GM21381 (cell line): ENCODE results near the gene LCE3E.
"Not testable (repeated sequence)": the region's sequence is repeated elsewhere in the genome, so short reads cannot be mapped to it uniquely, and the experiment has no call there.

Source experiments
- ATAC-seq: cut with Tn5 transposase; IDR thresholded peaks from one replicate; pipeline ENCODE4 v1.9.1; 2021; ENCODE audit warnings: mild to moderate bottlenecking, moderate library complexity; ENCODE audit not compliant: unreplicated experiment

LCE3E gene

GRCh38 chr1:152566681-152567080 is at the start of gene LCE3E:
Gene LCE3E (minus strand): TSS chr1:152566780. CDS start chr1:152566208, 572 bp downstream.
- no peak for ATAC-seq

DNA sequence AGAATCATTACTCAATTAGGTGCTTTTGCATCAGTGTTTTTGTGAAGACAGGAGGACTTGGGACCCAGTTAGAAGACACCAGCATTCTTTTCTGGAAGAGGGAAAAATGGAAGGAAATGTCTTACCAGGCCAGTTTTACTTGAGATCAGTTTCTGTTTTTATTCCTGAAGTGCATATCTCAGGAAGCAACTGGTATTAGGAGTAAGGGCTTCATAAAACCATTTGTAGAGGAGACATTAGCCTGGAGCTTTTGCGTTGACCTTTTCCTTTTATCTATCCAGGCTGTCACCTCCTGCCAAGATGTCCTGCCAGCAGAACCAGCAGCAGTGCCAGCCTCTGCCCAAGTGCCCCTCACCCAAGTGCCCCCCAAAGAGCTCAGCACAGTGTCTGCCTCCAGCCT is 46.9 kb upstream of the LCE3E start, which contains the start of gene LCE3B:
LCE3B (plus strand) TSS at position 301 of the 400 bp plus-strand sequence; CDS start at position 301, 0 bp downstream.
- ATAC-seq: no peak

- ATAC-seq: no peak
These were observed 33.4 kb upstream of the LCE3E start, which contains the start of gene LCE3C for GRCh38 chr1:152599934-152600333. Gene LCE3C (plus strand): TSS chr1:152600234. CDS start chr1:152600732, 498 bp downstream.

GRCh38 chr1:152596986-152597385 is 30.4 kb upstream of the LCE3E start:
- ATAC-seq: no peak

- ATAC-seq: no peak
These were observed 19.0 kb upstream of the LCE3E start for GRCh38 chr1:152585586-152585985.

DNA sequence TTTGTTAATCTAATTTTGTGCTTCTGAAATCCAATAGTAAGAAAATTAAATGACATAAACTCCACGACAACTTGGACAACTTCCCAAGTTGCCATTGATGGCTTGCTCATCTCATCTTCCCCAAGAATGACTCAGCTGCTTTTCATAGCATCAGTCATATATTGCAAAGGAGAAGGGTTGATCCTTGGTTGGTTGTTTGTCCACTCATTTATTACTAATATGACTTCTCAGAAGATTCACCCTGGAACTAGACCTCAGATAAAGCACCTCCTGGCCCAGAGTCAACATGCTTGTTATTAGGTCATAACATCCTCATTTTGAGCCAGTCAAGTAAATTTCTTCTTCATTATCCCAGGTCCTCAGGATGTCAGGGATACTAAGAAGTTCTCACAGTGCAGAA is 16.1 kb upstream of the LCE3E start:
- no peak for ATAC-seq

DNA sequence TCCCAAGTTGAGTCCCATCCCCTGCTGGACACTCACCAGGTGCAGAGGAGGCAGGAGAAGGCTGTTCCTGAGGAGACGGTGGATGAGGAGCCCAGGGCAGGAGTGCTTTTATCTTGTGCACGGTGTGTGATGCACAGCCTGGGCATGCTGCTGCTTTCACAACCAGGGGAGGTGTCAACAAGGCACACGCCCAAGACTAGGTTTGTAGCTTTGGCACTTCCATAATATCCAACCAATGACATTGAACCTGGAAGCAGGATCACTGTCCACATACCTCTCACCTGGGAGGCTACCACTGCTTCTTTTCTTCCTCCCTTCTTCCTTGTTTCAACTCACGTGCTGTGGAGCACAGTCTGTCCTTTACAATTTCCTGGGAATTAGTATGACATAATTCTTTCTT is 13.9 kb upstream of the LCE3E start, which contains the start of gene LCE3D:
LCE3D (minus strand) TSS at position 84 of the 400 bp plus-strand sequence. CDS start 580 bp downstream, outside the sequence.
- ATAC-seq: no peak

- not testable (repeated sequence) for ATAC-seq
These were observed 12.9 kb upstream of the LCE3E start for GRCh38 chr1:152579526-152579925.

GRCh38 chr1:152577168-152577567 is 10.6 kb upstream of the LCE3E start:
- ATAC-seq: no peak

GRCh38 chr1:152565535-152566215 is 905 bp downstream of the LCE3E start:
- ATAC-seq: no peak

DNA sequence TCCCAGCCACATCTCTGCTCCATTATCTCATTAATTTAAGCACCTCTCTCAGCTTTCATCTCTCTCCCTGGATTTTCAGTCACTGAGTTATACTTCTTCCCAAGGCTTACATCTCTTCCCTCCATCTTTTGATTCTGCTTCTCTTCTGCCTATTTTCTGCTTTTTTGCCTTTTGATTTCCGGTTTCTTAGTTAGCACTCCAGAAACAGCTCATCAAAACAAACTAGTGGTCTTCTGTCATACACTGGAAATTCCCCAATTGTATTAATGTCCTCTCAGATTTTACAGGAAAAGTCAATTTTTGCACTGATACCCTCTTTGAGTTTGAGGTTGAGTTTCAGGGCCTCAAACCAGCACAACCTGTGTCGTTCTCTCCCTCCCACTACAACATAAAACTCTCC is 1.5 kb downstream of the LCE3E start:
- ATAC-seq: no peak

GRCh38 chr1:152548358-152548757 is 18.2 kb downstream of the LCE3E start:
- ATAC-seq: not testable (repeated sequence)

DNA sequence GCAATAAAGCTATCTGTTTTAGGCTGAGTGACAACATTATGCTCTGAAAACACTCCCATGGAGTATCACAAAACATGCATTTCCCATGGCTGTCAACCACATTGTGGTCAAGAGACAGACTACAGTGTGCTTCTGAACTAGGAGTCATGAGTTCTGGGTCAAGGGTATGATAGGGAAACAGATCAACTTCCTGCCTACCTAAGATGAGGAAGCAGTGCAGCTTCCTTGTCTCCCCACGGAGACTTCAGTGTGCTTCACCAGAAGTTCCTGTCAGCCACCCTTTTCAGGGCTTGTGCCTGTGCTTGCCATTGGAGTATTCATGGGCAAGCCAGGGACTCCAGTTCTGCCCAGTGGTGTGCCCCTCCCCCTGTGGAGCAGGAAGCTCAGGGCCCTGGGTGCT is 19.9 kb downstream of the LCE3E start:
- no peak for ATAC-seq

GRCh38 chr1:152543820-152544219 is 22.8 kb downstream of the LCE3E start:
- no peak for ATAC-seq

GRCh38 chr1:152539901-152540300 is 26.7 kb downstream of the LCE3E start:
- no peak for ATAC-seq

GRCh38 chr1:152537496-152537895 is 29.1 kb downstream of the LCE3E start:
- ATAC-seq: no peak

GRCh38 chr1:152535774-152536173 is 30.8 kb downstream of the LCE3E start:
- ATAC-seq: no peak

- no peak for ATAC-seq
These were observed 33.1 kb downstream of the LCE3E start for GRCh38 chr1:152533327-152533938.

- ATAC-seq: no peak
These were observed 41.4 kb downstream of the LCE3E start for GRCh38 chr1:152525080-152525641.

GRCh38 chr1:152520561-152521090 is 46.0 kb downstream of the LCE3E start:
- no peak for ATAC-seq

- ATAC-seq: no peak
These were observed 46.7 kb downstream of the LCE3E start for GRCh38 chr1:152519851-152520250.
